CD4-positive, alpha-beta T cell treated with Interleukin-12 subunit alpha and Interleukin-12 subunit beta, for 1 hour (primary cell): Measurements from ENCODE around the gene TMPRSS3.
A peak's percentile ranks its signal among the peaks of the same experiment; 100 is the strongest.
"Not testable (repeated sequence)": the region's sequence is repeated elsewhere in the genome, so short reads cannot be mapped to it uniquely, and the experiment has no call there.

Experiments
- DNase-seq: peaks from one replicate; pipeline ENCODE4 v3.0.0-alpha.2; 2020

The TMPRSS3 gene

GRCh38 chr21:42427809-42428419 is 32.1 kb upstream of the TMPRSS3 start:
- no peak for DNase-seq

GRCh38 chr21:42426876-42427480 is 31.1 kb upstream of the TMPRSS3 start:
- no peak for DNase-seq

GRCh38 chr21:42426424-42426823 is 30.6 kb upstream of the TMPRSS3 start:
- DNase-seq = no peak

- no peak for DNase-seq
These were observed 29.7 kb upstream of the TMPRSS3 start for GRCh38 chr21:42425591-42425990.

- peak; percentile 84 for DNase-seq
These were observed 29.2 kb upstream of the TMPRSS3 start for GRCh38 chr21:42424914-42425541.

GRCh38 chr21:42423685-42424084 is 27.8 kb upstream of the TMPRSS3 start:
- no peak for DNase-seq

GRCh38 chr21:42423197-42423675 is 27.4 kb upstream of the TMPRSS3 start:
- DNase-seq = peak; percentile 50

GRCh38 chr21:42421018-42421793 is 25.4 kb upstream of the TMPRSS3 start:
- no peak for DNase-seq

GRCh38 chr21:42419845-42420244 is 24.0 kb upstream of the TMPRSS3 start:
- DNase-seq = no peak

GRCh38 chr21:42418886-42419285 is 23.0 kb upstream of the TMPRSS3 start:
- DNase-seq = no peak

- peak; percentile 50 for DNase-seq
These were observed 21.7 kb upstream of the TMPRSS3 start for GRCh38 chr21:42417533-42417932.

GRCh38 chr21:42414928-42415769 is 19.3 kb upstream of the TMPRSS3 start:
- DNase-seq = peak; percentile 91

- no peak for DNase-seq
These were observed 18.7 kb upstream of the TMPRSS3 start for GRCh38 chr21:42414553-42414927.

GRCh38 chr21:42414066-42414465 is 18.2 kb upstream of the TMPRSS3 start:
- DNase-seq = no peak

- DNase-seq = no peak
These were observed 17.6 kb upstream of the TMPRSS3 start for GRCh38 chr21:42413500-42413899.

- DNase-seq = no peak
These were observed 17.2 kb upstream of the TMPRSS3 start for GRCh38 chr21:42413093-42413492.

GRCh38 chr21:42412636-42412933 is 16.7 kb upstream of the TMPRSS3 start:
- no peak for DNase-seq

GRCh38 chr21:42411891-42412635 is 16.2 kb upstream of the TMPRSS3 start:
- DNase-seq = no peak

GRCh38 chr21:42411197-42411869 is 15.5 kb upstream of the TMPRSS3 start:
- no peak for DNase-seq

GRCh38 chr21:42409366-42409765 is 13.5 kb upstream of the TMPRSS3 start:
- no peak for DNase-seq

GRCh38 chr21:42408718-42409117 is 12.9 kb upstream of the TMPRSS3 start:
- DNase-seq = not testable (repeated sequence)
